ENCODE data around the gene PLA2G2E.
"Not testable (repeated sequence)": the region's sequence is repeated elsewhere in the genome, so short reads cannot be mapped to it uniquely, and the experiment has no call there.

PLA2G2E gene

GRCh38 chr1:19880841-19881240, 42.6 kb downstream of the PLA2G2E start:
- DNase-seq = not testable (repeated sequence)

GRCh38 chr1:19879661-19880060, 43.8 kb downstream of the PLA2G2E start:
- DNase-seq = no peak

GRCh38 chr1:19879227-19879626, 44.2 kb downstream of the PLA2G2E start:
- no peak for DNase-seq

GRCh38 chr1:19878637-19878985, 44.8 kb downstream of the PLA2G2E start:
- no peak for DNase-seq

- DNase-seq = no peak
Measured at GRCh38 chr1:19877821-19878636, 45.4 kb downstream of the PLA2G2E start.

- DNase-seq = no peak
Measured at GRCh38 chr1:19877181-19877750, 46.2 kb downstream of the PLA2G2E start.

- DNase-seq = no peak
Measured at GRCh38 chr1:19872190-19872589, 51.2 kb downstream of the PLA2G2E start.
